HG02870 (cell line): Measurements from ENCODE around the gene SUCO.
A peak's percentile ranks its signal among the peaks of the same experiment; 100 is the strongest.
"Not testable (repeated sequence)": the region's sequence is repeated elsewhere in the genome, so short reads cannot be mapped to it uniquely, and the experiment has no call there.

Source experiments
- ATAC-seq: cut with Tn5 transposase; IDR thresholded peaks from one replicate; pipeline ENCODE4 v1.9.1; 2021; ENCODE audit warnings: mild to moderate bottlenecking, moderate library complexity; ENCODE audit not compliant: unreplicated experiment

SUCO gene

DNA sequence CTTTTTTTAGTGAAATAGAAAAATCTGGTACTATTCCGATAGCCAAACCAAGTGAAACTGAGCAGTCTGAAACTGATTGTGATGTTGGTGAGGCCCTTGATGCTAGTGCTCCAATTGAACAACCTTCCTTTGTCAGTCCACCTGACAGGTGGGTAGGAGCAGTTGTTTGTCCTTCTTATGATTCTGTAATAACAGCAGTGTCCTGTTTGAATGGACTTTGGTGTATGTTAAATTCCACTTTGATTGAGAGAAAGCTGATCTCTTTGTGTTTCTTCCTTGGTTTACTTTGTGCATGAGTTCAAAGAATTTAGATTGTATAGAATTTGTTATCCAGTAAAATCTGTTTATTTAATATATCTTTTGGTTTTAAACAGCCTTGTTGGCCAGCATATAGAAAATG lies 24.3 kb downstream of the SUCO start:
- ATAC-seq, result no peak

DNA sequence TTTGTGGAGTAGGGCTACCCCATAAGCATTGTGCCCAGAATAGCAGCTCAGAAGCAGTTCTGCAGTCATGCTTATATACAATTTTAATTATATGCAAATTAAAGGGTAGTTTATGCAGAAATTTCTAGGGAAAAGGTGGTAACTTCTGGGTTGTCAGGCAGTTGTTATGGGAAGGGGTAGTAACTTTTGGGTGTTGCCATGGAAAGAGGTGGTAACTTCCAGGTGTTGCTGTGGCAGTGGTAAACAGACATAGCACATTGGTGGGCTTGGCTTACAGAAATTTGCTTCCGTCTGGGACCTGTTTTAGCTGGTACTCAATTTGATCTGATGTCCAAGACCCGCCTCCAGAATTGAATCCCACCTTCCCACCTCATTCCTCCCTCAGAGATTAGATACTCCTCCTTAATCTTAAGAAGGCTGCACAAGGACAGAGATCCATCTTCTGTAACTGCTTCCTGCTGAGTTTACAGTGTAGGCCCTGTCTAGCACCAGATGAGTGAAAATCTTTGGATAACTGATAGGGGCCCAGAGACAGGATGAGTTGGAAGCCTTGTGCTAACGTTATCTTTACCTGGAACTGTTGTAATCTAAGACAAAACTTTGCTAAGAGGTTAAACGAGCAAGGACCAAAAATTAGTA lies 26.7 kb downstream of the SUCO start:
- ATAC-seq, result no peak

DNA sequence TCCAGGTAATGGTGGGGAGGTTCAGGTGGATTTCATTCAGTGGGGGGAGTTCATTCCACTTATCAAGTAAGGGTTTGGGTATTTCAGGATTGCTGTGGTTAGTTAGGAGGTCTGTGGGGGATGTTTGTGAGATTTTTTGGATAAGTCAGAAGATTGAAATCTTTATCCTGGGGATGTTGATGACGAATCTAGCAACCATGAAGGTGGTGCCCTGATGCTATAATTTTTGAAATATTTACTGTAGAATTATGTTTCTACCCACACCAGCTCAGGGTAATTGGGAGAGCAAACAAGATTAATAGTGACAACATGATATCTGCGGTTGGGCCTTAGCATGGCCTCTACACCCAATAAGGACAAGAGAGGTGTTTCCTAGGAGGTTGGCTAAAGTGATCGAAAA lies 28.3 kb downstream of the SUCO start:
- no peak for ATAC-seq

DNA sequence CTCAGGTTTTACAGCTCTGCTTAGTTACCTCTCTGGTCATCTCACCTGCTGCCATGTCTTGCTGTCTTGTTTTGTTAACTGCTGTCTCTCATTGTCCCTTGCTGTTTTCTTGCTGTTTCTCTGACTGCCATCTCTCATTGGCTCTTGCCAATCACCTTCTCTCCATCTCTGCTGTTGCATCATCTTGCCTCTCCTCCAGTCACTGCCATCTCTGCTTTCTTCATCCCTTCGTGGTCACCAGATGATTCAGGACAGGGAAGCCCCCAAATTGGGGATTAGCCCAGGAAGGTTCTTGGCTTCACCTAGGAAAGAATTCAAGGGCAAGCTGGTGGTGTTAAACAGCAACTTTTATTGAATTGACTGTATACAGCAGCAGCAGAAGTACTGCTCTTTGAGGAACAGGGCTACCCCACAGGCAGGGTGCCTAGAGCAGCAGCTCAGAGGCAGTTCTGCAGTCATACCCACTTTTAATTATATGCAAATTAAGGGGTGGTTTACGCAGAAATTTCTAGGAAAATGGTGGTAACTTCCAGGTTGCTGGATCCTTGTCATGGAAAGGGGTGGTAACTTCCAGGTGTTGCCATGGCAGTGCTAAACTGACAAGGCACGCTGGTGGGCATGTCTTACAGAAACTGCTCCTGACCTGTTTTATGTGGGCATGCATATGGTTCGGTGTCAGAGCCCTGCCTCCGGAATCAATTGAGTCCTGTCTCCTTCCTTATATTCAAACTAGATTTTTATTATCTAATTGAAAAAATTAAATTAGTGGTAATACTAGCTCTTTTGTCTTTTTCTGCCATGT lies 33.4 kb downstream of the SUCO start:
- no peak for ATAC-seq

DNA sequence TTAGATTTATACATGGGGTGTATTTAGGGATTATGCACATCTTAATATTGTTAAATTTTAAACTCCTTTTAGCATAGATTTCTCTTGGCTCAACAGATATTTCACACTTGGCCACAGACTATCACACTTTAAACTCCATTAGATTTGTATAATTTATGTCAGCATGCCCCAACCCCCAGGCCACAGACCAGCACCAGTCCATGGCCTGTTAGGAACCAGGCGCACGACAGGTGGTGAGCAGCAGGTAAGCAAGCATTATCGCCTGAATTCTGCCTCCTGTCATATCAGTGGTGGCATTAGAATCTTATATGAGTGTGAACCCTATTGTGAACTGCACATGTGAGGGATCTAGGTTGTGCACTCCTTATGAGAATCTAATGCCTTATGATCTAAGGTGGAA lies 34.8 kb downstream of the SUCO start:
- no peak for ATAC-seq

DNA sequence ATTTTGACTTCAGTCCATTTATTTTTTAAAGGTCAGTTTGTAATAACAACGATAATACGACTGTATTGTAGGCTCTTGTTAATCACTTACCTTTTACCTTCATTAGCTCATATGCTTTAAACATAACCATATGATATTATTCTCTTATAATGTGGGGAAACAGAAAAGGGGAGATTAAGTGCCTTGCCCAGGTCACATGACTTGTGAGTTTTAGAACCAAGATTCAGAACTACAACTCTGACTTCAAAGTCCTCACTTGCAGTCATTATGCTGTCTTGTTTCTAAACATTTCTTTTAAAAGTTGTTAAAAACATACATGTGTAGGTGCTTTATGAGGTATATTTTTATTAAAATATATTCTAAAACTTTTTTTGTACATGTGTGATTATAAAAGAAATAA lies 41.1 kb downstream of the SUCO start:
- ATAC-seq, result no peak

DNA sequence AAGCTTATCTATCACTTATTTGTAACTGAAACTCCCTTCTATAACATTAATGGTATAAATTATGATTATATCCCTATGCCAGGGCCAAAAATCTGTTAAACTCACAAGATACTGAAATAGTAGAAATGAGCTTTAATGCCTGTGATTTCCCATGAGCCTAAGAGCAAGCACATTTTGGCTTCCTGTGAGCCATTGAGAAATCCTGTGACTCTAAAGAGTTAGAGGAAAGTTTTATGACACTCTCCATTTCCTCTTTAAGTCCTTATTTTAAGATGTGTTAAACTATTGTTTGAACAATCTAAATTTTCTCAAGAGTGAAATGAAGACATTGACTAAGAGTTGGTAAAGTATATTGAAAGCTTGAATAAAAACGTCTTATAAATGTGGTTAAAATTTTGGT lies 45.6 kb downstream of the SUCO start:
- ATAC-seq, result no peak

DNA sequence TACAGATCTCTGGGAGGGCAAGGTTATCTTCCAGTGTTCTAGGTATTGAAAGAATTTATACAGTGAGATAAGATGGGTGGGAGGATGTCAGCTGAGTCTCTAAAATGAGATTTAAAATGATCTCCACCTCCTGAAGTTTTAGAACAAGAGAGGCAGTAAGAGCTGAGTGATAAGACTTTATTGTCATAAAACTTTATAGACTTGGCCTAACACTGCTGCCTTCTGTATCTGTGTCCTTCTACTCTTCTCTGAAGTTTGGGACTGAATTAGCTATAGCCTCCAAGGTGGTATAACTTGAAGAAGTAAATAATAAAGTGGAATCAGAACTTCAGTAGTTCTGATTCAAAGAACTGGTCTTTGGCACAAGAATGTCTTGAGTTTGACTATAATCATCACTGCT lies 48.3 kb downstream of the SUCO start:
- ATAC-seq, result no peak

DNA sequence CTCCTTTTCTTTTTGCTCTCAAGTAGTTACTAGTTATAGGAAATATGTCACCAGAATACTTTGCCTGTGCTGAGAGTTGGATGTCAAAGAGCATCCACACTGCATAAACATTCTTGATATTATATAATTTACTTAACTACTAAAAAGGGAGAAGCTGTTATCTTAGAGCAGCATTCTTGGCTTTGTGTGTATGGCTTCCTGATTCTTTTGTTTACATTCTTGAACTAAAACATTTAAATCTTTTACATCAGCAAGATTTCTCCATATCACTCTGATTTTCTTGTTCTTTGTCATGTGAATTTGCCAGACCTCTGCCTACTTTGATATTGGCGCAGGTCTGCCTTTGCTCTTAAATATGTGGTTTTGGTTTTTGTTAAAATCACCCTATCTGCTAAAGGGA lies 48.8 kb downstream of the SUCO start:
- no peak for ATAC-seq

DNA sequence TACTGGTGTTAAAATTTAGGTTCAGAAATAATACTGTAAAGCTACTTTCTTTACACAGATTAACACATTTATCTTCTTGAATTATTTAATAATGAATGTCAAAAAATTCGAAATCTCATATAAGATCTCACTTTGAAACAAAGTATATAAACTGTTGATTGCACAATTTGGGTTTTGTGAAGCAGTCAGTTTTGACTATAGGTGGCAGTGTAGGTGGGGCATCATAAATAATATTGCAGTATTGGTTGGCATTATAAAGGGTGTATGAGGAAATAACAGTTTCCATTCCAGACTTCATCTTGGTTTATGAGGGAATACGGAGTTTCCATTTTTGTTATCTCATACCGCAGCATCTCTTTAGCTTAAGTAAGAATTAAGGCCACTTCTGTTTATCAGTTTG lies 49.9 kb downstream of the SUCO start:
- no peak for ATAC-seq

DNA sequence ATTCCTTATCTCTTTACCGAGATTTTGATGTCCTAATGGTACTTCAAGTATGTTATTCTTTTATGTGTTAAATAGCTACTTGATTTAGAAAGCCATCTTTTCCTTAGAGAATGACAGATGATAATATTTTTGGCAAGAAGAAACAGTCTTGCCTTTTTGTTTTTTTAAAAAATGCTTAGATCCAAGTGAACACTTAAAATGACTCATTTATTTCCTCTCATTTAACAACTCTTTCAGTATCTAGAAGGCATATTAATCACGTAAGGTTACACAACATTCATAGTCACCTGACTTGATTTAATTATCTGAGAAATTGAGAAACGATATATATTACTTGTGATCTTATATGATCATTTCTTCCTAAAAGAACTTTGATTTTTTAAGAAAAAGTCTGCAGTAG lies 52.4 kb downstream of the SUCO start:
- ATAC-seq, result no peak

DNA sequence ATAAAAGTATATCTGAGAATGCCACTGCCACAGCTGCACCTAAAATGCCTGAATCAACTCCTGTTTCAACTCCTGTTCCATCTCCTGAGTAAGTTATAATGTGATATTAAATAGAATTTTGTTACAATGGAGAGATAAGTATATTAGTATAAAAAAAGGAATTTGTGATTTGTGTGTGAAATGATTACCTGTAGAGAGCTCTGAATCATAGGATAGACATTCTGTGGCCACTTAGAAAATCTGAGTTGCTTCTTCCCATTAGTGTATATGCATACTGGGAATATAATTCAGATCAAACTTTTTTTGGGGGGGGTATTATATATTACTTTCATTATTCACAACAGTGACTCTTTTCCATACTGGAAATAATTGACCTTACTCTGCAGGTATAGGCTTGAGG lies 52.9 kb downstream of the SUCO start:
- ATAC-seq, result no peak

DNA sequence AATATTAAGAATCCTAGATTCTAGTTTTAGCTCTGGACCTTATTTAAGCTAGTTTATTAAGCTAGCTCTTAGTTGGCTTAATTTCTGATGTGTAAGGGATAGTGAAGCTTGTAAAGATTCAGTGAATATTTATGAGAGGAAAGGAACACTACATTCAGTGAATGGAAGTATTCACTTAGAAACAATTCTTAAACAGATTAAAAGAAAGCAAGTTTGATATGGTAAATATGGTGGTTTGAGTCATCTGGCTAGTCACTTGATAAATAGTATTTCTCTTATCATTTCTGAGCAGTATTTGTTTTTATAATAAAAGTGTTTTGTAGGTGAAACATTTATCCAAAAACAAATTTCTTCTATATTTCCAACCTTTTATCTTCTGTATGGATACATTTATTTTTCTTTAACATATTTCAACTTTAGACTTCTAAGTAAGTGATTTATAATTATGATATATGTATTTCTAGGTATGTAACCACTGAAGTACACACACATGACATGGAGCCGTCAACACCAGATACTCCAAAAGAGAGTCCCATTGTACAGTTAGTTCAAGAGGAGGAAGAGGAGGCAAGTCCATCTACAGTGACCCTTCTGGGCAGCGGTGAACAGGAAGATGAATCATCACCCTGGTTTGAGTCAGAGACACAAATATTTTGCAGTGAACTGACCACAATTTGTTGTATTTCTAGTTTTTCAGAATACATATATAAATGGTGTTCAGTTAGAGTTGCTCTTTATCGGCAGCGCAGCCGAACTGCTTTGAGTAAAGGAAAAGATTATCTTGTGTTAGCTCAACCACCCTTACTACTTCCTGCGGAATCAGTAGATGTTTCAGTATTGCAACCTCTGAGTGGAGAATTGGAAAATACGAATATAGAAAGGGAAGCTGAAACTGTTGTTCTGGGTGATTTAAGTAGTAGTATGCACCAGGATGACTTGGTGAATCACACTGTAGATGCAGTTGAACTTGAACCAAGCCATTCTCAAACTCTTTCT lies 55.6 kb downstream of the SUCO start:
- peak; percentile 72 for ATAC-seq

DNA sequence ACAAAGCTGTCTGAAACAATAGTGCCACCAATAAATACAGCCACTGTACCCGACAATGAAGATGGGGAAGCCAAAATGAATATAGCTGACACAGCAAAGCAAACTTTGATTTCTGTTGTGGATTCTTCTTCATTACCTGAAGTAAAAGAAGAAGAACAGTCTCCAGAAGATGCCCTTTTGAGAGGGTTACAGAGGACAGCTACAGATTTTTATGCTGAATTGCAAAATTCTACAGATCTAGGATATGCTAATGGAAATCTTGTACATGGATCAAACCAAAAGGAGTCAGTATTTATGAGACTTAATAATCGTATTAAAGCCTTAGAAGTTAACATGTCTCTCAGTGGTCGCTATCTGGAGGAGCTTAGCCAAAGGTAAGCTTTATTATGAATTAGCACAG lies 56.6 kb downstream of the SUCO start:
- no peak for ATAC-seq

DNA sequence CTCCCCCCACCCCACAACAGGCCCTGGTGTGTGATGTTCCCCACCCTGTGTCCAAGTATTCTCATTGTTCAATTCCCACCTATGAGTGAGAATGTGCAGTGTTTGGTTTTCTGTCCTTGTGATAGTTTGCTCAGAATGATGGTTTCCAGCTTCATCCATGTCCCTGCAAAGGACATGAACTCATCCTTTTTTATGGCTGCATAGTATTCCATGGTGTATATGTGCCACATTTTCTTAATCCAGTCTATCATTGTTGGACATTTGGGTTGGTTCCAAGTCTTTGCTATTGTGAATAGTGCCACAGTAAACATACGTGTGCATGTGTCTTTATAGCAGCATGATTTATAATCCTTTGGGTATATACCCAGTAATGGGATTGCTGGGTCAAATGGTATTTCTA lies 58.5 kb downstream of the SUCO start:
- not testable (repeated sequence) for ATAC-seq

DNA sequence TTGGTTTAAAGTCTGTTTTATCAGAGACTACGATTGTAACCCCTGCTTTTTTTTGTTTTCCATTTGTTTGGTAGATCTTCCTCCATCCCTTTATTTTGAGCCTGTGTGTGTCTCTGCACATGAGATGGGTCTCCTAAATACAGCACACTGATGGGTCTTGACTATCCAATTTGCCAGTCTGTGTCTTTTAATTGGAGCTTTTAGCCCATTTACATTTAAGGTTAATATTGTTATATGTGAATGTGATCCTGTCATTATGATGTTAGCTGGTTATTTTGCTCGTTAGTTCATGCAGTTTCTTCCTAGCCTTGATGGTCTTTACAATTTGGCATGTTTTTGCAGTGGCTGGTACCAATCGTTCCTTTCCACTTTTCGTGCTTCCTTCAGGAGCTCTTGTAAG lies 62.1 kb downstream of the SUCO start:
- ATAC-seq, result not testable (repeated sequence)

DNA sequence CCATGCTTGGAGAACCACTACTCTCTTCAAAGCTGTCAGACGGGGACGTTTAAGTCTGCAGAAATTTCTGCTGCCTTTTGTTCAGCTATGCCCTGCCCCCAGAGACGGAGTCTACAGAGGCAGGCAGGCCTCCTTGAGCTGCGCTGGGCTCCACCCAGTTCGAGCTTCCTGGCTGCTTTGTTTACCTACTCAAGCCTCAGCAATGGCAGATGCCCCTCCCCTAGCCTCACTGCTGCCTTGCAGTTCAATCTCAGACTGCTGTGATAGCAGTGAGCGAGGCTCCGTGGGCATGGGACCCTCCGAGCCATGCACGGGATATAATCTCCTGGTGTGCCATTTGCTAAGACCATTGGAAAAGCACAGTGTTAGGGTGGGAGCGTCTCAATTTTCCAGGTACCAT lies 63.8 kb downstream of the SUCO start:
- not testable (repeated sequence) for ATAC-seq

DNA sequence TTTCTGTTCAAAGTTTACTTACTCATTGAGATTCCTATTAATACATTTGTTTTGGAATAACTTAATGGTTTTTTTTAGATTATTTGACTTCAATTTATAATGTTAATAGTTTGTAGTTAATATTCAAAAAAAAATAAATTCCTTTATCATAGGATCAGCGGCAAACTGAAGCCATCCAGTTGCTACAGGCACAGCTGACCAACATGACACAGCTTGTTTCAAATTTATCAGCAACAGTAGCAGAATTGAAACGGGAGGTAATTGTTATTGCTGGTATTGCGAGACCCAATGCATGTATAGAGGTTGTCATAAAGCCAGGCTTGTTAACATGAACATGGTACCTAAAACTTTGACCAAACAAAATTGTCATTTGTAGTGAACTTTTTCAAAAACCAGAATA lies 67.0 kb downstream of the SUCO start:
- no peak for ATAC-seq

DNA sequence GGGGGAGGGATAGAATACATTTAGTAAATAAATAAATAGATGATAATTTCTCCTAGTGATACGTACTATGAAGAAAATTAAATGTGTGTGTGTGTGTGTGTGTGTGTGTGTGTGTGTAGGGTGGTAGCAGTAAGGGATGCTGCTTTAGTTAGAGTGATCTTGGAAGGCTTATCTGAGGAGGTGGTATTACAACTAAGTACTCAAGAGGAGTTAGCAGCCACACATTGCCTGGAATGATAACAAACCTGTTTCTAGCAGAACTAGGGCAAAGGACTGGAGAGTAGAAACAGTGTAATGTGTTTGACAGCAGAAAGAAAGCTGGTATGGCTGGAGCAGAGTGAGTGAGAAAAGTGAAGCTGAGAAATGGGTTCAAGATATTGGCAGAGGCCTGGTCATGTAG lies 67.7 kb downstream of the SUCO start:
- ATAC-seq, result no peak

DNA sequence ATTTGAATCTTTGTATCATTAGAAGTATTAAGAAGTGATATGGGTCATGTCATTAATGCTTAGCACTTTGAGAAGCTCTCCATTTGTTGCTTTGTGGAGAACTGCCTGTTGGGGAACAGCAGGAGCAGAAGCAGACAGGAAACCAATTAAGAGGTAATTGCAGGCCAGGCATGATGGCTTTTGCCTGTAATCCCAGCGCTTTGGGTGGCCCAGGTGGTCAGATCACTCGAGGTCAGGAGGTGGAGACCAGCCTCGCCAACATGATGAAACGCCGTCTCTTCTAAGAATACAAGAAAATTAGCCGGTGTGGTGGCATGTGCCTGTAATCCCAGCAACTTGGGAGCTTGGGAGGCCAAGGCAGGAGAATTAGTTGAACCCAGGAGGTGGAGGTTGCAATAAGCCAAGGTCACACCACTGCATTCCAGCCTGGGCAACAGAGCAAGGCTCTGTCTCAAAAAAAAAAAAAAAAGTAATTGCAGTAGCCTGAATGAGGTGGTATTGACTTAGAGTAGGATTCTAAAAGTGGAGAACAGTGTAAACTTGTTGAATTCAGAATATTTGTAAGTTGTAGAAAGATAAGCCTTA lies 68.2 kb downstream of the SUCO start:
- ATAC-seq, result no peak

DNA sequence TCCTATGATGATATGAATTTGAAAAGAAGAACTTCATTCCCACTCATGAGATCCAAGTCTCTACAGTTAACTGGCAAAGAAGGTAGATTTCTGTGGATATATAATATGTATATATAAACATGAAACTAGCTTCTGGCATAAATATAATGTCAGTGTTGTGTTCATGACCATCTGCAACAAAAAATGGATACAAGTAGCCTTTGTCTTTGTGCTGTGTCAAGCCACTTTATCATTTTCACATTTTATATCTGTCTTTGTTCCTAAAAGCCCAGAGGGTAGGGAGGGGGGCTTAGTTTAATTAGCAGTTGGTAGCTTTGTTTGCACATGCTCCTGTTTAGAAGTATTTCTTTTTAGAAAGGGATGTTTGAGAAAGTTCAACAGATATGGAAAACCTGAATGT lies 69.8 kb downstream of the SUCO start:
- no peak for ATAC-seq
